HL-60/S4 (cell line): Measurements from ENCODE around the gene CAPG.
"Not testable (repeated sequence)": the region's sequence is repeated elsewhere in the genome, so short reads cannot be mapped to it uniquely, and the experiment has no call there.

Experiments used
- in situ Hi-C: fragments of 300-500 bp; cut with MboI; formaldehyde crosslinking; loops from 2 replicates; pipeline ENCODE4 v1.14.3; 2022; ENCODE audit warnings: low sequenced_read_pairs

Gene CAPG

DNA sequence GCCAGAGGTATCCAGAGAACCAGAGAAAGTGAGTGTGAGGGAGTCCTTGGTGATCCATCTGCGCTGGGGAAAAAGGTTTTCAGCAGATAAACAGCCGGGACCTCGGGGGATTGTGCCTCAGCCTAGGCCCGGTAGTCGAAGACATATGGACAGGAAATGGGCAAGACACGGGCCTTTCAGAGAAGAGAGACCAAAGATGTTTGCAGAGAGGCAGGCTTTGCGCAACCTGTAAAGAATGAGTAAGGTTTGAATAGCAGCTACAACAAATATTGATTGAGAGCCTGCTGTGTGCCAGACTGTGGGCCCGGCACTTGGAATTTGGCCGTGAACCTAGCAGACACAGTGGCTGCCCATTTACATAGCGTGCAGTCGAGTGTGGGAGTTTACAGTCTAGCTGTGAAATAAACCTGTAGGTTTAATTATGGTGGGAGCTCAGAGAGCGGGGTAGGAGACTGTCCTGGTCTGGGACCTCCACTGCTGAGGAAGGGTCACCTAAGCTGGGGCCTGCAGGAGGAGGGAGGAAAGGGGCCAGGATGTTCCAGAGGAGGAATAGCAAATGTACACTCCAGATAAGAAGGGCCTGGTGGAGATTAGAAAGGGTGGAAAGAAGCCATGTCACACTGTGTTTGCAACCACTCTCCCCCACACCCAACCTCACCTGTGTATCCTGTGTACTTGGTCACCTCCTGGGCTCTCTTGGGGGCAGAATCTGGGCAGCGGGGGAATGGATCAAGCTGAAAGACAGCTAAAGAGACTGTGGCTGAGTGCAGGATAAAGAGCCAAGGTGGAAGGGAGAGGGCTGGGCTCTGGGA, 11.3 kb upstream of the CAPG start:
- in situ Hi-C loops: no loop called here

DNA sequence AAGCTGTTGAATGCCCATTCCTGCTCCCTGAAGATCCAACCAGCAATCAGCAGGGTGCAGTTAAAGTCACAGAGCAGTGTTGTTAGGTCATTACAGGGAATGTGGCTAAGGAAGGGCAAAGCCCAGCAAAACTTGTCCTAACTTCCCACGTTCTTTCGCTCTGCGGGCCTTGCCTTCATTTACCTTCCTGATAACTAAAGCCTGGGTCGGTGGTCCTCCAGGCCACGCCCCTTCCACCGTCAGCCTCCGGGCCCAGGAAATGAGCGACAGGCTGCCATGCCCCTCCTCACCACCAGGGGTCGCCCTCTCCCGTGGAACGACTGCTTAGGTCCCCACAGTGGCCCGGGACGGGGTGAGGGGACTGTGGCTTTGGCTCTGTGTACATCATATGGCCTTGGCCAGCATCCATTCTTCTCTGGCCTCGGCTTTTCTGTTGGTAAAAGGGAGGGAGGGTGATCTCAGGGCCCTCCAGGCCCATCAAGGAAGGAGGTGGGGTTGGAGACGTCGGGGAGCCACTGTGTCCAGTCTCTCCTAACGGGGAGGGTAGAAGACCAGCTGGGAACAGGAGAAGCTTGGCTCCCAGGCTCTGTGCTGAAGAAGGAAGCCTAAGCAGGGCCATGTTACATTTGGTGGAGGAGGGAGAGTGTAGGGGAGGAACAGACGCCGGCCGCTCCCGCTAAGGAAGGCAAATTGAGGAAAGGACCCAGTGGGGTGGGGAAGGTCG, 10.5 kb upstream of the CAPG start:
- in situ Hi-C loops: no loop called here

- in situ Hi-C loops: loop anchor here (5.0 kb wide), 1 partner anchor 133 kb away; no protein-coding TSS in a partner anchor
These were observed 9.0 kb upstream of the CAPG start for GRCh38 chr2:85419009-85419675.

GRCh38 chr2:85418132-85419008, 8.2 kb upstream of the CAPG start, which contains the start of gene SH2D6:
Gene SH2D6 (plus strand): TSS chr2:85418714. CDS start chr2:85429466, 10,752 bp downstream.
- in situ Hi-C loops: loop anchor here (5.0 kb wide), 1 partner anchor 134 kb away; no protein-coding TSS in a partner anchor

DNA sequence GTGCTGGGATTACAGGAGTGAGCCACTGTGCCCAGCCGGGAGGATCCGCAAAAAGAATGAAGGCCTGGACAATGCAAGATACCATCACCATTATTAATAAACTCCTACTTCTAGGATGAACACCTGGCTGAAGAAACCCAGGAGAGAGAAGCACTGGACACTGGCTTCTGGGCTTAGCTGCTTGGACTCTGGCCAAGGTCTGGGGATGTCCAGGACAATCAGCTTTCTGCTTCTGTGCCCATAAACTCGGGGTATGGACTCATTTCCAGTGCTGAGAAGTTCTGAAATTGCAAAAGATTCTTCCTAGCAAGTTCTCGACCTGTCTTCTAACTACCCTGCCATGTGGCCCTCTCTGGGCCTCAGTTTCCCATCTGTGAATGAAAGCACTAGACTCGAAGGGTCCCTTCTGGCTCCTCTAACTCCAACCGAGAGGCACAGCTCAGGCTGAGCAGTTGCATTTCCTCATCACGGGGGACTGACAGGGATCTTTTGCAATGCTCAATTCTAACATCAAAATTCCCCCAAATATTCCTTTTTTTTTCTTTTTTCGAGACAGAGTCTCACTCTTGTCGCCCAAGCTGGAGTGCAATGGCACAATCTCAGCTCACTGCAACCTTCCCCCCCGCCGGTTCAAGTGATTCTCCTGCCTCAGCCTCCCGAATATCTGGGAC, 5.9 kb upstream of the CAPG start:
- in situ Hi-C loops: loop anchor here (5.0 kb wide), 1 partner anchor 136 kb away; no protein-coding TSS in a partner anchor

DNA sequence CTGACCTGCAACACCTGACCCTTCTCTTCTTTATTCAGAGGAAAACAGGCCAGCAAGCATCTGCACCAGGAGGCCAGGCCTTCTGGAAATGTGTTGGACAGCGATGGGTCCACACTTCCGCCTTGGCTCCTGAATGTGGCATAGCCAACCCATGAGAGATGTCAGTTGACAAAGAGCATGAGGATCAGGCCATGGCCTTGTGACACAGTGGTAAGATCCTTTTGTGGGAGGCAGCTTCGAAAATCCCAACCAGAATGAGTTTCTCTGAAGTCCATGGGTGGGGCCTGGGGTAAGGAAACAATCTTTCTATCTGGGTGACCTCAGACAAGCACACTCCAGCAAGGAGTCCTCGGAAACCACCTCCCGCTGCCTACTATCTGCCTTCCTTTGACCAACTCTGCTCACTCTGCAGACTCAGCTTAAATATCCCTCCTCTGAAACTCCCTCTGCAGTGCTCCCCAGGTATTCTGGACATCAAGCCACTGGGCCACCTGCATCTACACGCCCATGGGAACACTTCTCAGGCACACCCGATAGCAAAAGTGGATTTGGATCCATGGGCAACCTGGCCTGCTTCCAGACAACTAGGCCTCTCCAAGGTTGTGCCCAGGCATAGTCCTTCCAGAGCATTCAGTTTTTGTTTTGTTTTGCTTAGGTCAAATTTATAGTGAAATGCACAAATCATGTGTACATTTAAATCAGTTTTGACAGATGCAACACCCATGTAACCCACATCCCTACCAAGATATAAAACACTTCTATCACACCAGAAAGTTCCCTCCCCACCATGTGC, 4.8 kb upstream of the CAPG start:
- in situ Hi-C loops: loop anchor here (5.0 kb wide), 1 partner anchor 137 kb away; no protein-coding TSS in a partner anchor

GRCh38 chr2:85414421-85414759, 4.2 kb upstream of the CAPG start:
- in situ Hi-C loops: not testable (repeated sequence)

DNA sequence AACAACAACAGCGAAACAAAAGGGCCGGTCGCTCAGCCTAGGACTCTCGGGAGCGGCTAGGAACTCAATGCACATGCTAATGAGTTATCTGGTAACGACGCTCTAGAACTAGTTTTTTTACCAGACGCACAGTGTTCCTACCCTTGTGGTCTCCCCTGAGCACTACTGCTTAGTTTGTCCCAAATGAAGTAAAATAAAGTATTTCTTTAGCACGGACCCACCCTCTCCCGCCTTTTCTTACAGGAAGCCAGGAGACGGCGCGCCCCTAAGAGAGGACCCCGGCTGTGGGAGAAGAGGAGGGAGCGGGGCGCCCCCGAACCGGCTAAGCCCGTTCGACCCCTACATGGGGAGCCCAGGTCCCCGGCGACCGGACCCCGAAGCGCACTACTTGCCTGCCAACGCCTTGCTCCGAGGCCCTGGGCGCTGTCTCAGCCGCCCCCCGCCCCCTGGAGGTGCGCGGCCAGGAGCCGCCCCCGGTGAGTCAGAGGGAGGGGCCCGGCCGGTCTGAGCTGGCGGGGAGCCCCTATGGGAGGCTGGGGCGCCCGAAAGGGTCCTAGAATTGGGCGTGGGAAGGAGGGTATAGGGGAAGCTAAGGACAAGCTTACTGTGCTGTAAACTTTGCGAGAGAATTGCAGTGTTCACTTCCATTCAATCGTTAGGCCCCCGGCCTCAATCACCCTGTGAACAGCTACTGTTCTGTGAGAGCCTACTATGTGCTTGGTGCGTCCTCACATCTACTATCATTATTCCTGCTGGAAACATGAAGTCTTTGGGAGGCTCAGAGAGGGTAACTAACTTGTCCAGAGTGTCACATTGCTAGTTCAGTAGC, 3.6 kb upstream of the CAPG start:
- in situ Hi-C loops: no loop called here

DNA sequence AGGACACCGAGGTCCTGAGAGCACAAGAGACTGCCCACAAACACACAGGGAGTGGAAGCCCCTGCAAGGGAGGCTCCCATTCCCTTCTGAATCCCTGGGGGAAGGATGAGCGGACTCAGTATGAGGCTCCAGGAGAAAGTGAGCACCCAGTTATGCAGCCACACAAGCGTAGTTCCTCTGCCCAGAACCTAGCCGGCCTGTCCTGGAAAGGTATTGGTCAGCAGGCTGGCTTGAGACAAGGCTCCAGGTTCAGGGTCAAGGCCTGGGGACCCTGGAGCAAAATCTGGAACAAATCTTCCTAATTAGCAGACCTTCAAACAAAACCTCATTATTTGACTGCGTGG, 1.2 kb upstream of the CAPG start:
- in situ Hi-C loops: no loop called here

DNA sequence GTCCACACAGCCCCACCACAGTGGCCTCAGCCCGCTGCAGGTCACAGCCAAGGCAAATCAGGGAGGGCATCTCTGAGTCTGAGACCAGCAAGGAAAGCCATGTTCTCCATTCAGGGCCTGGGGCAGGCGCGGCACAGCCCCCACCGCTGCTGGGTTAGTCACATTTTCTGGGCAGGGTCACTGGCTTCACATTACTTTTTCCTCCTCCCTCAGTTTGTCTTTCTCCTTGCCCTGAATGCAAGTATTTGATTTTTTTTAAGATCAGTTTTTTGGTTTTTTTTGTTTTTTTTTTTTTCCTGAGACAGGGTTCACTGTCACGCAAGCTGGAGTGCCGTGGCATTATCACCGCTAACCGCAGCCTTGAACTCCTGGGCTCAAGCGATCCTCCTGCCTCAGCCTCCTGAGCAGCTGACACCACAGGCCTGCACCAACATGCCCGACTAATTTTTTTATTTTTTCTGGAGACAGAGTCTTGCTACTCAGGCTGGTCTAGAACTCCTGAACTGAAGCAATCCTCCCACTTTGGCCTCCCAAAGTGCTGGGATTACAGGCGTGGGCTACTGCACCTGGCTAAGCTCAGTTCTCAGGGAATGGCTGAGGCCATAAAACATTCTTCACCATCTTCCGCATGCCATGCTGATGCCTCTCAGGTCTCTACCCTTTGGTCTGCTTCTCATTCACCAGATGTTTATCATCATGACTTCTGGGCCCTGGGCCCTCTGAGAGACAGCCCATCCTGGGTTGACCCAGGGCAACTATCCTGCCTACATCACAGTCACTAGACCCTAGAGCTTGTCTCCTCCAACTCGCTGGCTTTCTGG, 628 bp upstream of the CAPG start:
- in situ Hi-C loops: no loop called here

DNA sequence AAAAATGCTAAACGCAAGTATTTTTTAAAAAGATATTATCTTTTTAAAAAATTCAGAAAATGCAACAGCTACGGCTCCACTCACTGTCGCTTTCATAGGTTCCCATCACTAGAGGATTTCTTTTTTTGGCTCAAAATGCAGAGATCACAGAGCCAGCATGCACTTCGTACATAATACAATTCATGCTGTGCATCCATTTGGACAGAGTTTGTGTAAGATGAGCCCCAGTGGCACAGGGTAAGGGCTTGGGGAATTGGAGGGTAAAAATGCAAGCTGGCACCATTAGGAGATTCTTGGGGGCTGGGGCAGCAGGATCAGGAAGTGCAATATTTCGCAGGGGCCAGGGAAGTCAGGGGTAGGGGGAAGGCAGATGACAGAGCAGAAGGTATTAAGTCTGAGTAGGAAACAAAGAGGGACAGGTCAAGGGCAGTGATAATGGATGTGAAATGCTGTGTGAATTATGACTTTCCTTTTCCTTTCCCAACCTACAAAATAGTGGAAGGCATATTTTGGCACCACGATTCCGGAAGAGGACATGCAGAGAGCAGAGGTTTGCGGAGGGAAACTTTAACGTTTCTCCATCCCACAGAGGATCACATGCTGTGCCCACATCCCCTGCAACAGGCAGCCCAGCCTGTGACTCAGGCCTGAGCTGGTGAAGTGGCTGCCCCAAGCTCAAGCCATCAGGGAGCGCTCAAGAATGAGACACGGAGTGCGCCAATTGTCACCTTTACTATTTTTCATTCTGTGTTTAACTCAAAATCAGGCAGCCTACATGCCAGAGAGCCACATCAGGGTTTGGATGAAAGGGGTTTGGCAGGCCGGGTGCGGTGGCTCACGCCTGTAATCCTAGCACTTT, 4.7 kb downstream of the CAPG start:
- in situ Hi-C loops: no loop called here

DNA sequence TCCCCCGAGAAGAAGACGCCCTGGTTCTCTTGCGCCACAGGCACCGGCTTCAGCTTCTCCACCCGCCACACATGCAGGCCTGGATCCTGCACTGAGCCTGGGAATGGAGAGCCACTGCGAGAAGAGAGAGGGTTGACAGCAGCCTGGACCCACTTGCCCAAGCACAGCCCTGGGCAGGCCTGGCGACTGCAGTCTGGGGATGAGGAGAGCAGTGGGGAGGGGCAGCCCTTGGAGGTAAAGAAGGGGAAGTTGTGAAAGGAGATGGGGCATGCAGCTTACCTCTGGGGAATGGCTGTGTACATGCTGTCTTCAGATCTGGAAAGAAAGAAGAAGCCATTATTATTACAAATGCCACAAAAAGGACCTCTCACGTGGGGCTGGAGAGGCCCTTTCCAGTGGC, 8.3 kb downstream of the CAPG start:
- in situ Hi-C loops: no loop called here

- in situ Hi-C loops: no loop called here
These were observed 8.7 kb downstream of the CAPG start for GRCh38 chr2:85401464-85401805.

DNA sequence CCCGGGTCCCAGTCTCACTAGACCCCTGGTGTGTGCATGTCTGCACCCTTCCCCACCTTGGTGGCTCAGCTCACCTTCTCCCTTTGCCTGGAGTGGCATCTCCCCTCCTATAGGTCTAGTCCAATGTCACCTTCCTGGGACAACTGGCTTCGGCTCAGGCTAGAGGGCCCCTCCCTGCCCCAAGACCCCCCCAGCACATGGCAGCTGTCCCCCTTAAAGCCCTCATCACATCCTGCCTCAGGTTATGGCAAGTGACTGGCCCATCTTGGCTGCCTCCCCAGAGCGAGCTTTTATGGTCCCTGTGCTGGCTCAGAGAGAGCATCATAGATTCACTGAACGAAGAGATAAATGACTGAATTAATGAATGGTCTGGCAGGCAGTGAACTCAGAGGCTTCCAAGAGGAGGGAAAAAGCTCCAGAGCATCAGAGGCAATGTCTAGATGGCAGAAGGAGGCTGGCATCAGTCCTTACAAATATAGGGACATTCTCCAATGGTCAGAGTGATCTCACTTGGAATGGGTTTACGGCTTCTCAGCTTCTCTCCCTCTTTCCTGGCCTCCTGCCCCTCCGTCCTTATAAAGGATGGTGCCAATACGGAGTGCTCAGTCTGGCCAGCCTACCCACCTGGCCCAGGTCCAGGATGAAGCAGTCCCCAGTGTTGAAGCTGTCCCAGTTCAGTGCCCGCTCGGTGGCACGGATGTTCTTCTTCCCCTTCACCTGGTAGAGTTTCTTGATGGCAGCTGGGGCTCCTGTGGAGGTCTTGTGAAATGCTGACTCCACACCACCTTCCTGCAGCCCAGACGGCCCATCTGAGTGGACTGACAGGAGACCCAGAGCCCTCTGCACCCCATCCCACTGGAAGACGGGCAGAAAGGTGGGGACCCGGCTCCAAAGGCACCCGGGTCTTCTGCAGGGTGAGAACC, 9.4 kb downstream of the CAPG start:
- in situ Hi-C loops: no loop called here

DNA sequence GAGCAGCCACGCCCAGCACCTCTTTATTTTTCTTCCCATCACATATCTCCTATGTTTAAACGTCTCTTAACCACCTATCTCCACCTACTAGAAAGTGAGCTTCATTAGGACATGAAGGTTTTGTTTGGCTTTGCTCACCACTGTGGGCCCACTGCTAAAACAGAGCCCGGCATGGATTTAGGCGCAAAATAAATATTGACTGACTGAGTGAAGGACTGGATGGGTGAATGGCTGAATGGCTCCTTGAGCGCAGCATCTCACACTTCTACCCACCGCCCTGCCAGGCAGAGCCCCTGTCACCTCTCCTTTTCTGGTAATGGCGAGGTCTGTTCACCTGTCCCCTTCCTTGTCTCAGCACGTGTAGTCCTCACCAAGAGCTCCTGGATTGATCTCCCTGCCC, 10.1 kb downstream of the CAPG start:
- in situ Hi-C loops: no loop called here

GRCh38 chr2:85399183-85399455, 11.0 kb downstream of the CAPG start:
- in situ Hi-C loops: no loop called here
